Tibial artery (tissue), 4 donors: ENCODE measurements around the gene PUDP.

Experiments
- DNase-seq, 2 donors: peaks; one replicate each; pipeline ENCODE4 v3.0.0-alpha.2; 2019
- H3K27ac ChIP-seq, 2 donors: fragments of 200-600 bp; sonication (generic) in 1 of 2; 1 replicate in 1 of 2; 2 replicates in 1 of 2; pipeline ENCODE4 v1.5.1; 2018 to 2019; ENCODE audit warnings: mild to moderate bottlenecking in 1 of 2
- H3K27me3 ChIP-seq, 2 donors: fragments of 200-600 bp; sonication (generic) in 1 of 2; one replicate each; pipeline versions ENCODE4 v1.5.1 to v1.6.0; 2016 to 2019
- H3K36me3 ChIP-seq, 3 donors: fragments of 200-600 bp; sonication (generic) in 2 of 3; one replicate each; pipeline ENCODE4 v1.5.1; 2016 to 2019; ENCODE audit warnings: mild to moderate bottlenecking in 2 of 3
- H3K4me1 ChIP-seq, 4 donors: fragments of 200-600 bp; sonication (generic) in 2 of 4; 1 replicate in 3 of 4; 2 replicates in 1 of 4; pipeline ENCODE4 v1.5.1; 2016 to 2019
- H3K4me3 ChIP-seq, 2 donors: fragments of 200-600 bp; sonication (generic) in 1 of 2; 1 replicate in 1 of 2; 2 replicates in 1 of 2; pipeline ENCODE4 v1.5.1; 2018 to 2019; ENCODE audit warnings: mild to moderate bottlenecking in 2 of 2
- H3K9me3 ChIP-seq, 3 donors: fragments of 200-600 bp; sonication (generic) in 1 of 3; one replicate each; pipeline ENCODE4 v1.5.1; 2016 to 2019
- CTCF ChIP-seq, 2 experiments: fragments of 200-600 bp in 1 of 2; fragments of 450-650 bp in 1 of 2; IDR thresholded peaks; one replicate each; pipeline ENCODE4 v1.5.1; 2017 to 2019; ENCODE audit warnings: antibody characterized with exemption in 2 of 2, mild to moderate bottlenecking in 1 of 2, moderate library complexity in 1 of 2
- intact Hi-C: fragments of 100-400 bp; cut with DNase I; formaldehyde crosslinking; loops from one replicate; pipeline ENCODE4 v1.15.0; 2023; ENCODE audit warnings: low total_unique reads

PUDP gene

GRCh38 chrX:7109838-7110793, 37.8 kb downstream of the PUDP start:
- Histone ChIP-seq H3K4me3 (no peak overlapping the region), H3K4me1 (peaks cover 0 to 5% (median 0%) of the 10 kb centered on the region in 4 donors), H3K36me3 (peaks cover 0 to 6% (median 0%) of the 10 kb centered on the region in 3 donors), H3K9me3 (no peaks in the 10 kb centered on the region), H3K27ac (no peak overlapping the region), H3K27me3 (no peaks in the 10 kb centered on the region)
- no peak for TF ChIP-seq CTCF (IDR thresholded peaks at IDR 0.05)
- no peak for DNase-seq
- intact Hi-C loops, result no loop called here

GRCh38 chrX:7109049-7109531, 38.9 kb downstream of the PUDP start:
- no peak overlapping the region for H3K27ac ChIP-seq
- DNase-seq, result no peak
- intact Hi-C loops, result no loop called here

GRCh38 chrX:7108030-7108429, 39.9 kb downstream of the PUDP start:
- intact Hi-C loops, result no loop called here
- no peak for DNase-seq

More at GRCh38 chrX:7109049-7109531, 38.9 kb downstream of the PUDP start:
- no peak for TF ChIP-seq CTCF (IDR thresholded peaks at IDR 0.05)
- H3K9me3 ChIP-seq, result no peaks in the 10 kb centered on the region
- H3K4me1 ChIP-seq, result peaks cover 0 to 5% (median 0%) of the 10 kb centered on the region in 4 donors
- H3K4me3 ChIP-seq, result no peak overlapping the region
- H3K36me3 ChIP-seq, result peaks cover 0 to 11% (median 7%) of the 10 kb centered on the region in 3 donors
- H3K27me3 ChIP-seq, result no peaks in the 10 kb centered on the region

GRCh38 chrX:7106649-7107048, 41.3 kb downstream of the PUDP start:
- no peak for TF ChIP-seq CTCF (IDR thresholded peaks at IDR 0.05)
- Histone ChIP-seq H3K27me3 (no peaks in the 10 kb centered on the region), H3K36me3 (peaks cover 0 to 21% (median 13%) of the 10 kb centered on the region in 3 donors), H3K27ac (no peak overlapping the region), H3K4me1 (peaks cover 0 to 5% (median 0%) of the 10 kb centered on the region in 4 donors), H3K4me3 (no peak overlapping the region), H3K9me3 (no peaks in the 10 kb centered on the region)
- no peak for DNase-seq
- intact Hi-C loops, result no loop called here

More at GRCh38 chrX:7108030-7108429, 39.9 kb downstream of the PUDP start:
- H3K27ac ChIP-seq, result no peak overlapping the region
- H3K9me3 ChIP-seq, result no peaks in the 10 kb centered on the region
- TF ChIP-seq CTCF (IDR thresholded peaks at IDR 0.05), result no peak
- H3K27me3 ChIP-seq, result no peaks in the 10 kb centered on the region
- peaks cover 0 to 21% (median 9%) of the 10 kb centered on the region in 3 donors for H3K36me3 ChIP-seq
- peaks cover 0 to 5% (median 0%) of the 10 kb centered on the region in 4 donors for H3K4me1 ChIP-seq
- H3K4me3 ChIP-seq, result no peak overlapping the region

- intact Hi-C loops, result no loop called here
- no peaks in the 10 kb centered on the region for H3K9me3 ChIP-seq
- H3K27ac ChIP-seq, result no peak overlapping the region
- no peak for TF ChIP-seq CTCF (IDR thresholded peaks at IDR 0.05)
- no peaks in the 10 kb centered on the region for H3K4me1 ChIP-seq
- no peak for DNase-seq
- no peak overlapping the region for H3K4me3 ChIP-seq
- peaks cover 0 to 28% (median 21%) of the 10 kb centered on the region in 3 donors for H3K36me3 ChIP-seq
- H3K27me3 ChIP-seq, result no peaks in the 10 kb centered on the region
Measured at GRCh38 chrX:7102119-7102518, 45.8 kb downstream of the PUDP start.
